Measurements from ENCODE around the gene CD4. TPM values are rescaled to one million over a fixed set of nuclear protein-coding genes. Genes with fewer than 3 reads are reported as not detected.

The CD4 gene
- total and polyA plus RNA-seq, 2 donors (not counting 3 experiments of a cell fraction or from before 2014, with no cell fraction given), result not detected

DNA sequence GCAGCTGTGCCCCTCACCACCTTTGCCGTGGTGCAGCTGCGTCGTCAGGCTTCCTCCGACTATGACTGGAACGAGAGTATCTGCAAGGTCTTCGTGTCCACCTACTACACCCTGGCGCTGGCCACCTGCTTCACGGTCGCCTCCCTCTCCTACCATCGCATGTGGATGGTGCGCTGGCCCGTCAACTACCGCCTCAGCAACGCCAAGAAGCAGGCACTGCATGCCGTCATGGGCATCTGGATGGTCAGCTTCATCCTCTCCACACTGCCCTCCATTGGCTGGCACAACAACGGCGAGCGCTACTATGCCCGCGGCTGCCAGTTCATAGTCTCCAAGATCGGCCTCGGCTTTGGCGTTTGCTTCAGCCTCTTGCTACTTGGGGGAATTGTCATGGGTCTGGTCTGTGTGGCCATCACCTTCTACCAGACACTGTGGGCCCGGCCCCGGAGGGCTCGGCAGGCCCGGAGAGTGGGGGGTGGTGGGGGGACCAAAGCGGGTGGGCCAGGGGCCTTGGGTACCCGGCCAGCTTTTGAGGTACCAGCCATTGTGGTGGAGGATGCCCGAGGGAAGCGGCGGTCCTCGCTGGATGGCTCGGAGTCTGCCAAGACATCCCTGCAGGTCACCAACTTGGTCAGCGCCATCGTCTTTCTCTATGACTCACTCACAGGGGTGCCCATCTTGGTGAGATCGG lies 34.9 kb downstream of the CD4 start:
- TF ChIP-seq POLR2AphosphoS5 (IDR thresholded peaks at IDR 0.05; ENCODE audit: insufficient read depth, low read depth, low read length) (no peak), FOS (IDR thresholded peaks at IDR 0.05; ENCODE audit: borderline replicate concordance, insufficient read depth, low read length) (no peak), MYC (IDR thresholded peaks at IDR 0.05; ENCODE audit: low read depth, low read length) (no peak), GATA2 (IDR thresholded peaks at IDR 0.05; ENCODE audit: insufficient read depth, insufficient read length, low read depth, low read length) (no peak), EZH2 (IDR thresholded peaks at IDR 0.05; ENCODE audit: borderline replicate concordance, low read depth, low read length, severe bottlenecking) (no peak), POLR2A (IDR thresholded peaks at IDR 0.05; ENCODE audit: low read depth, low read length) (no peak), JUN (IDR thresholded peaks at IDR 0.05; ENCODE audit: borderline replicate concordance, insufficient read depth, insufficient read length, low read depth) (no peak)
- TF ChIP-seq, protein P1, sequence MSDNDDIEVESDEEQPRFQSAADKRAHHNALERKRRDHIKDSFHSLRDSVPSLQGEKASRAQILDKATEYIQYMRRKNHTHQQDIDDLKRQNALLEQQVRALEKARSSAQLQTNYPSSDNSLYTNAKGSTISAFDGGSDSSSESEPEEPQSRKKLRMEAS (IDR thresholded peaks at IDR 0.05; ENCODE audit: insufficient read depth, insufficient read length), result no peak
- TF ChIP-seq, protein P2, sequence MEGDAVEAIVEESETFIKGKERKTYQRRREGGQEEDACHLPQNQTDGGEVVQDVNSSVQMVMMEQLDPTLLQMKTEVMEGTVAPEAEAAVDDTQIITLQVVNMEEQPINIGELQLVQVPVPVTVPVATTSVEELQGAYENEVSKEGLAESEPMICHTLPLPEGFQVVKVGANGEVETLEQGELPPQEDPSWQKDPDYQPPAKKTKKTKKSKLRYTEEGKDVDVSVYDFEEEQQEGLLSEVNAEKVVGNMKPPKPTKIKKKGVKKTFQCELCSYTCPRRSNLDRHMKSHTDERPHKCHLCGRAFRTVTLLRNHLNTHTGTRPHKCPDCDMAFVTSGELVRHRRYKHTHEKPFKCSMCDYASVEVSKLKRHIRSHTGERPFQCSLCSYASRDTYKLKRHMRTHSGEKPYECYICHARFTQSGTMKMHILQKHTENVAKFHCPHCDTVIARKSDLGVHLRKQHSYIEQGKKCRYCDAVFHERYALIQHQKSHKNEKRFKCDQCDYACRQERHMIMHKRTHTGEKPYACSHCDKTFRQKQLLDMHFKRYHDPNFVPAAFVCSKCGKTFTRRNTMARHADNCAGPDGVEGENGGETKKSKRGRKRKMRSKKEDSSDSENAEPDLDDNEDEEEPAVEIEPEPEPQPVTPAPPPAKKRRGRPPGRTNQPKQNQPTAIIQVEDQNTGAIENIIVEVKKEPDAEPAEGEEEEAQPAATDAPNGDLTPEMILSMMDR (IDR thresholded peaks at IDR 0.05; ENCODE audit: extremely low read depth in 1 of 2, insufficient read depth in 1 of 2, low read depth in 1 of 2, low read length in 2 of 2), result no peak
- Histone ChIP-seq H3K79me2 (ENCODE audit: control insufficient read depth, insufficient read depth, low read length) (peaks cover 10% of the 10 kb centered on the region), H3K4me1 (ENCODE audit: control insufficient read depth, extremely low read depth, insufficient read depth, low read length) (peaks cover 23% of the 10 kb centered on the region), H3K27ac (ENCODE audit: insufficient read depth, low read depth, low read length) (no peak overlapping the region), H3K27me3 (ENCODE audit: control insufficient read depth in 2 of 2, insufficient read depth in 2 of 2, low read length in 2 of 2) (peaks cover 3% of the 10 kb centered on the region in 2 experiments), H2AFZ (ENCODE audit: low read depth, low read length) (no peak overlapping the region), H3K36me3 (ENCODE audit: control insufficient read depth in 2 of 2, extremely low read depth in 1 of 2, insufficient read depth in 2 of 2, low read length in 2 of 2) (no peaks in the 10 kb centered on the region), H3K9ac (replicated peaks; ENCODE audit: extremely low read depth, insufficient read depth, low read length) (no peak overlapping the region), H4K20me1 (replicated peaks; ENCODE audit: control insufficient read depth, extremely low read depth, insufficient read depth, low read length) (no peaks in the 10 kb centered on the region), H3K4me2 (ENCODE audit: insufficient read depth, low read length) (no peak overlapping the region), H3K4me3 (replicated peaks in 1 of 3; ENCODE audit: insufficient read depth in 1 of 3, low read depth in 1 of 3, low read length in 3 of 3) (no peak overlapping the region), H3K9me3 (replicated peaks; ENCODE audit: control insufficient read depth, insufficient read depth, low read length) (no peaks in the 10 kb centered on the region), H3K9me1 (replicated peaks; ENCODE audit: control insufficient read depth, extremely low read depth, insufficient read depth, low read length) (no peaks in the 10 kb centered on the region)
- FAIRE-seq (no peak), DNase-seq (ENCODE audit: low read depth, low spot score) (no peak)
- ChIA-PET POLR2A (interaction anchor here (1.1 kb wide), 1 partner anchor 58 kb away, joined by 4 read pairs; the partner anchor contains the start of gene PTMS), CTCF (interaction anchor here (0.8 to 12.0 kb wide), 19 partner anchors 10 to 271 kb away, joined by 3 to 148 read pairs (median 5); partner anchors contain the start of genes CD4, COPS7A, LAG3 and MLF2)
- dilution Hi-C loops (cut with MboI; ENCODE audit: extremely low pct_ligation_motif_present, low sequenced_read_pairs) (no loop called here), intact Hi-C loops (cut with micrococcal nuclease) (no loop called here)
- no TSS peak for BruUV-seq (replicated peaks)
